Stimulated activated CD4-positive, alpha-beta T cell treated with anti-CD3 and anti-CD28 coated beads, Interleukin-1b, Interleukin-23, amount 100 ng/mL, for 48 hours (primary cell): Measurements from ENCODE around the gene RBM38.

ENCODE experiments used
- DNase-seq: peaks from one replicate; pipeline ENCODE4 v3.0.0-alpha.2; 2020

The RBM38 gene

DNA sequence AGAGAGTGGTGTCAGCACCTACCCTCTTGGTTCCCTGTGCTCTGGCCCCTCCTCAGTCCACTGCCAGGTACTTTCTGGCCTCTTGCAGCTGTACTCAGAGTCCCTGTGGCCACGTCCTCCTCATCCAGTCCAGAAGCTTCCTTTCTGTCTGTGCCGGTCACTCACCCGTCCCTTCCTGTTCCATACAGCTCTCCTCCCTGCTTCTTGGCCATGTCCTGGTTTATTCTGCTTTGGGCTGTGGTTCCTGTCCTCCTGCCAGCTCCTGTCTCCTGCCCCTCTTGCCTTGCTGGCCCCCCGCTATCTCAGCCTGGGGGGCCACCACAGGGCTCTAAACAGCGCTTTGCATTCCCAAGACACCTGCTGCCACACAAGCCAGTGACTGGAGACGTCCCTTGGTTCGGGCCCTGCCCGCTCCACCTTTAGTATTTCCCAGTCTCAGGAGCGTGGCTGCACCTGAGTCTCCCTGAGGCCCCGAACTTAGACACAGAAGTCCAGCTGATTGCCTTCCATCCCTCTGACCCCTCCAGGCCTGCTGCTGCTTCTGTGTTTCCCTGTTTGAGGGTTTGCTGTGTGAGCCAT is 15.5 kb upstream of the RBM38 start:
- no peak for DNase-seq

DNA sequence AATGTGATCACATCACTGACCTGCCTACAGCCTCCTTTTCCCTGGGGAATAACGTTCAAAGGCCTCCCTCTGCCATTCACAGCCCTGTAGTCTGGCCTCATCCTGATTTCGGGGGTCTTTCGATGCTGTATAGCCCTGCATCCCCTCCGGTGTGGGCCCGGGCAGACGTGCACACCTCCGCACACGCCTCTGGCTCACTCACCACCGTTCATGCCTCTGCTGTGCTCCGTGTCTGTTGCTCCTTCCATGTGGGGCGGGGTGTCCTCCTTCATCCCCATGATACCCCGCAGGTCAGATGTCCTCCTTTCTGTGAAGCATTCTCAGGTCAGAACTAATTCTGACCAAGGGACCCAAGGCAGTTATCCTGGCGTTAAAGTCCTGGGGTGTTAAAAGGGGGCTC is 13.8 kb upstream of the RBM38 start:
- no peak for DNase-seq

DNA sequence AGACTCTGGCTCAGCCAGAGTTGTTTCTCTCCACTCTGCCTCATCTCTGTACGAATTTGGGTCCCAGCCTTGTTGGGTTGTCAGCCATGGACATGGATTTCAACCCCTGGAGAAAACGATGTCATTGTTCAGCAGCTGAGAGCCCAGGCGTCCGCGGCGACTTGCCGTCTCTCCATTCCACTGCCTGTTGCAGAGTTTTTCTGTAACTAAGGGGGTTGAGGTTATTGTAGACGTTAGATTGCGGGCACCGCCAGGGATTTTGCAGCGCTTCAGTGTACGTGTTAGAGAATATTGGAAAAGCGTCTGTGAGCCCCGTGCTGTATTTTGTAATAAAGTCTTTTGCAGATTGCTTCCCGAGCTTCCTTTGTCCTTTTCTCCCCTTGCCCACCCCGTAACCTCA is 13.1 kb upstream of the RBM38 start:
- no peak for DNase-seq

DNA sequence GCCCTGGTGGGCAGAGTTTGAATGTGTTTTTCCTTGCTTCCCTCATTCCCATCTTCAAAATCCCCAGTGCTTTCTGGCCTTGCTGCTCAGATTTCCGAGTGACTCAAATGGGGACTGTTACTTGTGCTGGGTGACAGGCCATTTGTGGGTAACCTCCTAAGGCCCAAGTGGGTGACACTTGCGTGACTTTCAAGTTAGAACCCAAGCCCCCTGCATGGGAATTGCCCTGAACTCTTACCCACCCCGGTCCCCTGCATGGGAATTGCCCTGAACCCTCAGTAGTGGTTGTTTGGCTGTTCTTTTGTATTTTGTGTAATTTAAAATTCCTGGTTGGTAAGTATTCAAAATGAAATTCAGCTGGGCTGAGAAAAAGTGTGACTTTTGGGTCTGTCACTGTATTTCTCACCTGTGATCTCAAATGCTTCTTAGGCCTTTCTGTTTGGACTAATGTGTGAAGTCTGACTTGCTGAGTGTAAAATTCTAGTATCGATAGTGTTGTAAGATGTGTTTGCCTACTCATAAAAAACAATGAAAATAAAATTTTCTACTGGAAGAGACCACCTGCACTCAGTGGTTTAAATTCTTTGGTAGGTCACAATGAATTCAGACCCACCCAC is 12.4 kb upstream of the RBM38 start:
- DNase-seq: no peak

GRCh38 chr20:57379263-57379647 is 11.9 kb upstream of the RBM38 start:
- no peak for DNase-seq

- DNase-seq: no peak
Observed at GRCh38 chr20:57380081-57380750, 11.0 kb upstream of the RBM38 start.

- DNase-seq: peak; percentile 80
Observed at GRCh38 chr20:57381596-57382503, 9.3 kb upstream of the RBM38 start.

DNA sequence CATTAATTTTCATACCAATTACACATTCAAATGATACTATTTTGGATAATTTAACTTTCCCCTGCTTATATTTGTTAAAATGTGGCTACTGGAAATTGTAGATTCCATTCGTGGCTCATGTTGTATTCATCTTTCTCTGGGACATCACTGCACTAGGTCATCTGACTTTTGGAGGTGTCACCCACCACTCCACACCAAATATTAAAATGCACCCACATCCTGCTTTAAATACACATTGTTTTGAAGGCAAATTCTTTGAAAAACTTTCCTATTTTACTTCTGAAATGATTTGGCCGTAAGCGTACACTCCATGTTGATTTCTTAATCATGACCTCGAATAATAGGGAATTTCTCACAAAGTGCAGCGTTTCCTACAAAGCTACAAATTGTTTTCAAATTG is 8.7 kb upstream of the RBM38 start:
- DNase-seq: no peak

DNA sequence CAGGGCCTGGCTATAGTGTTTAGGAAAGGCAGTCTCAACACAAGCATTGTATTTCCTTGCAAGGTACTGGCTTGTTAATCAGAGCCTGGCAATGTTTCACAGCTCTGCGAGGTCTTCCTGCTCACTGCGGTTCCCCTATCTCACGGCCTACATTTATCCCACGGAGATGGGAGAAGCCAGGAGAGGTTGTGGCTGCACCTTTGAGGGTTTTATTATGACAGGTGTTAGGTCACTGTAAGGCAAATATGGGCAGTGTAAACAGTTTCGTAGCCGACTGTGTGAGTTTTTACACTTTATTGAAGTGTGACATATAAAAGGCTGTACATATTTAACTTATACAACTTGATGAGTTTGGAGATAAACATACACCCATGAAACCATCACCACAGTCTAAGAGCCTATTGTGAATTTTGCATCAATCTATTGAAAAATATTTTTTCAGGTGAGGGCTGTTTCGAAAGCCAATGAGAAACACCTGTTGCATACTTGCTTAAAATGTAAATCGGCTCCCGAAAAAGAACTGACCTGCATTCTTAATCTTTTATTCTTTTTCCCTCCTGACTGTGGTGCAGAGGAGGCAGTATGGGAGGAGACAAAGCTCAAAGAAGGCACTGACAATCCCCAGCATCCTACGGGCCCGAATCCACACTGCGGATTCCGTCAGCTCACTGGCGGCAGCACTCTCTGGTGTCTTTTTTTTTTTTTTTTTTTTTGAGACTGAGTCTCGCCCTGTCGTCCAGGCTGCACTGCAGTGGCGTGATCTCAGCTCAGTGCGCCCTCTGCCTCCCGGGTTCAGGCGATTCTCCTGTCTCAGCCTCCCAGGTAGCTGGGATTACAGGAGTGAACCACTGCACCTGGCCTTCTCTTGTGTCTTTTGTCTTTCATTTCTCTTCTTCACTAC is 7.5 kb upstream of the RBM38 start:
- no peak for DNase-seq

GRCh38 chr20:57384486-57384885 is 6.7 kb upstream of the RBM38 start:
- DNase-seq: no peak

DNA sequence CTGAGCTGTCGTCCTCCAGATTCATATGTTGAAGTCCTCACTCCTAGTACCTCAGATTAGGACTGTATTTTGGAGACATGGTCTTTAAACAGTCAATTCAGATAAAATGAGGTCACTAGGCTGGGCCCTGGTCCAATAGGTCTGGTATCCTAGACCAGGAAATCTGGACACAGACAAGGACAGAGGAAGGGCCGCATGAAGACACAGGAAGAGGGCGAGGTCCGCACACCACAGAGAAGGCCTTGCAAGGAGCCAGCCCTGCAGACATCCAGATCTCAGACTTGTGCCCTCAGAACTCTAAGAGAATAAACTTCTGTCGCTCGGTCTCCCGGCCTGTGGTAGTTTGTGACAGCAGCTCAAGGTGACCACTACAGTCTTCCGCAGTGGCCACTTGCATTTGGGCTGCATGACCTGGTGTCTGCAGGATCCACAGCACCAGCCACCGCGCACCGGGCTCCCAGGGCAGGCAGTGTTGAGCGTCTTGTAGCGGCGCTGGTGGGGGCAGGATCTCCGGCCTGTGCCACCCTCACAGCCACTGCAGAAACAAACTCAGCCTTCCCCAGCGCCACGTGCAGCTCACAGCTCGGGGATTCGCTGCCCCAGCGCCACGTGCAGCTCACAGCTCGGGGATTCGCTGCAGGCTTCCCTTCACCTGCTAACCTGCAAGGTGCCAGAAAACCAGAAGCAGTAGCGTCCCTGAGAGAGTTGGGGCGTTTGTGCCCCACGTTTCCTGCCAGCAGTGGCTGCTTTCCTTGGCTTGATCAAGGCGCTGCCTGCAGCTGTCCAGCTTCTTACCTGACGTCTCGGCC is 6.0 kb upstream of the RBM38 start:
- no peak for DNase-seq

DNA sequence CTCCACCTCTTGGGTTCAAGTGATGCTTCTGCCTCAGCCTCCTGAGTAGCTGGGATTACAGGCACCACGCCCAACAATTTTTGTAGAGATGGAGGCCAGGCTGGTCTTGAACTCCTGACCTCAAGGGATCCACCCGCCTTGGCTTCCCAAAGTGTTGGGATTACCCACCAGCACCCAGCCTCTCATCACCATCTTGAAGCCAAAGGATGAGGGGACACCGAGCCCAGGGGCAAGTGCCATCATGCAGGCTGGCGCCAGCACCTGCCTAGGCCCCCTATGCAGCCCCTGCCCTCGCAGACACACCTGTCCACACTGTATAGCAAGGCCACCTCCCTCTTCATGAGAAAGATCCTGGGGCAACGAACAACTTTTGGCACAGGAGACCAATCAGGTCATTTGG is 5.3 kb upstream of the RBM38 start:
- DNase-seq: no peak

- no peak for DNase-seq
Observed at GRCh38 chr20:57386762-57387161, 4.4 kb upstream of the RBM38 start.

DNA sequence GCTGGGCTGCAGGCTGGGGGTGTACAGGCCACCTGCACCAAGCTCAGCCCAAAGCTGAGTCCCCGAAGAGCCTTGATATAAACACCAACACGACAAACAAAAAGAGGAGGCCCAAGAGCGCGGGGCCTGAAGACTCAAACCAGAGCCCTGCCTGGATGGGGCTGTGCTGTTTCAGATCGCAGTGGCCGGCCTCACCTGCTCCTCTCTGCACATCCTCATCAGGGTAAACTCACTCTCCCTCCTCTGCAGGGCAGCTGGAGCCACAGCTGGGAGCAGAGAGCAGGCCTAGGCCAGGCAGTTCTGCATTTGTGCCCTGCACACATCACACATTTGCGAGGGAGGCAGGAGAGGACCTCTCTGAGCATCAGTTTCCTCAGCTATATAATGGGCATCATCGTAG is 3.7 kb upstream of the RBM38 start:
- no peak for DNase-seq

- no peak for DNase-seq
Observed at GRCh38 chr20:57387945-57388371, 3.2 kb upstream of the RBM38 start.

- peak; percentile 63 for DNase-seq
Observed at GRCh38 chr20:57388953-57389694, 2.1 kb upstream of the RBM38 start.

DNA sequence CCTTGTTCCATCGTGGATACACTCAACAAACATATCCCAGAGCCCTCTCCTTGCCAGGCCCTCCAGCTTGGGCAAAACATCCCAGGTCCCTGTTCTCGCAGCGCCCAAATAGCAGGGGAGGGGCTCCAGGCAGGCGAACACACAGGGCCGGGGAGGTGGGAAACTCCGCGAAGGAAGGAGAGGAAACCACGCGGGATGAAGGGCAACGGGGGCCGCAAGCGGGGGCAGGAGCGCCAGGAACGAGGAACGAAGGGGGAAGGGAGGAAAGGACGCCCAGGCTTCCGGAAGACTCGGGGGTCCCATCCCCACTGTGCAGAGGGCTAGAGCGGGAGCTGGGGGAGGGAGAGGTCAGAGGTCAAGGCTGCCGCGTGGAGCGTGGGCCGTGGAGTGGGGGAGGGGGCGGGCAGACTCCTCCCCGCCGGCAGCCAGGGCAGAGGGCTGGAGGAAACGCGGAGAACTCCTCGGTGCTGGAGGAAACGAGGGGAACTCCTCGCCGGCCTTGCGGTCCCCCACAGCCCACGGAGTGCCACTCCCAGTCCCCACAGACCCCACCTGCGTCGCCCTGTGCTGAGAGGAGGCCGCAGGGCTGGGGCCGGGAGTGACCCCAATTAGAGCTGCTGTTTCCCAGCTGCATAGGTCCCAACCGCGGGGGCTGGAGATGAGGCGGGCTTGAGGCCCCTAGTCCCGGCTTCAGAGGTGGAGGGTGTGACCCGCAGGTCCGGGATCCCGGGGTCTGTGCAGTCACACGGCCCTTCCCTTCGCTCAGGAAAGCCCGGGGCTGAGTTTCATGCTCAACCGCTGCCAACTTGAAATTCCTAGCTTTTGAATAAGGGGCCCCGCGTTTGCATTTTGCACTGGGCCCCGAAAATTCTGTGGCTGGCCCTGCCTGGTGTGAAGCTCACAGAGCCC is 1.2 kb upstream of the RBM38 start:
- peak; percentile 72 for DNase-seq

- no peak for DNase-seq
Observed at GRCh38 chr20:57391439-57392301, 474 bp downstream of the RBM38 start.
